ENCODE results near the gene PAX1. TPM values are rescaled to one million over a fixed set of nuclear protein-coding genes. Genes with fewer than 3 reads are reported as not detected.

Gene PAX1
- total and polyA plus RNA-seq, 7 donors = 0.05 to 0.84 (median 0.34) TPM

DNA sequence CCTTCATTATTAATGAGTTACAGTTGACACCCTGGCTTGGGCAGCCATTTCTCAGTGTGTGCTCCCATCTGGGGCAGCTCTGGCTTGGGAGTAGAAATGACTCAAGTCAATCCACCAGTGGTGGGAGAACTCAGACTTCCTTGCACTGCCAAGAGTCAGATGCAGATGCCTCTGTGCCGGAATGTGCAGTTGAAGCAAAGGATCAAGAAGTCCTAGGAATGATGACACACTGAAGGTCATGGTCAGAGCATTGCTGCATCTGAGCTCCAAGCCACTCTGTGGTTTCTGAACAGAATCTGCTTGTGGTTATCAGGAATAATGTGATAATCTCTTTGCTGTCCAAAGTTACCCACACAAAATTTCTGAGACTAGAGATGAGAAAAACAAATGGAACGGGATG, 19.5 kb upstream of the PAX1 start:
- H3K27me3 ChIP-seq (ENCODE audit: insufficient read depth in 3 of 3, low read length in 2 of 3) = peaks cover 0 to 8% (median 0%) of the 10 kb centered on the region in 3 donors
- intact Hi-C loops (cut with DNase I) = no loop called here
- no peak overlapping the region for H3K4me3 ChIP-seq
- TF ChIP-seq, protein P1, sequence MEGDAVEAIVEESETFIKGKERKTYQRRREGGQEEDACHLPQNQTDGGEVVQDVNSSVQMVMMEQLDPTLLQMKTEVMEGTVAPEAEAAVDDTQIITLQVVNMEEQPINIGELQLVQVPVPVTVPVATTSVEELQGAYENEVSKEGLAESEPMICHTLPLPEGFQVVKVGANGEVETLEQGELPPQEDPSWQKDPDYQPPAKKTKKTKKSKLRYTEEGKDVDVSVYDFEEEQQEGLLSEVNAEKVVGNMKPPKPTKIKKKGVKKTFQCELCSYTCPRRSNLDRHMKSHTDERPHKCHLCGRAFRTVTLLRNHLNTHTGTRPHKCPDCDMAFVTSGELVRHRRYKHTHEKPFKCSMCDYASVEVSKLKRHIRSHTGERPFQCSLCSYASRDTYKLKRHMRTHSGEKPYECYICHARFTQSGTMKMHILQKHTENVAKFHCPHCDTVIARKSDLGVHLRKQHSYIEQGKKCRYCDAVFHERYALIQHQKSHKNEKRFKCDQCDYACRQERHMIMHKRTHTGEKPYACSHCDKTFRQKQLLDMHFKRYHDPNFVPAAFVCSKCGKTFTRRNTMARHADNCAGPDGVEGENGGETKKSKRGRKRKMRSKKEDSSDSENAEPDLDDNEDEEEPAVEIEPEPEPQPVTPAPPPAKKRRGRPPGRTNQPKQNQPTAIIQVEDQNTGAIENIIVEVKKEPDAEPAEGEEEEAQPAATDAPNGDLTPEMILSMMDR (IDR thresholded peaks at IDR 0.05) = no peak
- H3K27ac ChIP-seq = no peak overlapping the region
- no peaks in the 10 kb centered on the region for H3K9me3 ChIP-seq
- no peak for DNase-seq
- no peak for ATAC-seq
- no peaks in the 10 kb centered on the region for H3K4me1 ChIP-seq
- H3K36me3 ChIP-seq (ENCODE audit: insufficient read depth in 1 of 2, low read depth in 1 of 2) = no peaks in the 10 kb centered on the region
- 68 to 77% (median 69%) methylated on average over 2 of the region's 2 CpGs for WGBS, 3 donors

DNA sequence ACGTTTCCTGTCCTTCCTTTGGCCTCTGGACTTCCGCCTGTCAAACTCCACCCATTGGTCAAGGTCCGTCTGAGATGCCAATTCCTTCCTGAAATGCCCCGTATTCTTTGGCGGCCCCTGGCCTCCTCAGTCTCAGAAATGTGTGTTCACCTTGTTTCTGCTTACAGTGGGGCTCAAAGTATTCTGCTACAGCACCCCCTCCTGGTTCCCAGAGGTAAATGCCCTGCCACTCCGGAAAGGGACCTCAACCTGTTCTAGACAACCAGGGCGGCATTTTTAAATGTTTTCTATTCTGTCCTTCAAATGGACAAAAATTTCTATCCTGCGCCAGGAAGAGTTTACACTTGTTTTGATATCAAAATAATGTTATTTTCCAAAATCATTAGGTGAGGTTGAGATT, 12.1 kb upstream of the PAX1 start:
- 36 to 39% (median 37%) methylated on average over 8 of the region's 8 CpGs for WGBS, 3 donors
- peaks cover 0 to 20% (median 3%) of the 10 kb centered on the region in 3 donors for H3K27me3 ChIP-seq (ENCODE audit: insufficient read depth in 3 of 3, low read length in 2 of 3)
- H3K36me3 ChIP-seq (ENCODE audit: insufficient read depth in 1 of 2, low read depth in 1 of 2) = no peaks in the 10 kb centered on the region
- H3K9me3 ChIP-seq = no peaks in the 10 kb centered on the region
- intact Hi-C loops (cut with DNase I) = no loop called here
- no peak overlapping the region for H3K4me3 ChIP-seq
- ATAC-seq (no peak), DNase-seq (no peak)
- H3K27ac ChIP-seq = no peak overlapping the region
- no peaks in the 10 kb centered on the region for H3K4me1 ChIP-seq
- TF ChIP-seq, protein P1 (IDR thresholded peaks at IDR 0.05) = no peak

DNA sequence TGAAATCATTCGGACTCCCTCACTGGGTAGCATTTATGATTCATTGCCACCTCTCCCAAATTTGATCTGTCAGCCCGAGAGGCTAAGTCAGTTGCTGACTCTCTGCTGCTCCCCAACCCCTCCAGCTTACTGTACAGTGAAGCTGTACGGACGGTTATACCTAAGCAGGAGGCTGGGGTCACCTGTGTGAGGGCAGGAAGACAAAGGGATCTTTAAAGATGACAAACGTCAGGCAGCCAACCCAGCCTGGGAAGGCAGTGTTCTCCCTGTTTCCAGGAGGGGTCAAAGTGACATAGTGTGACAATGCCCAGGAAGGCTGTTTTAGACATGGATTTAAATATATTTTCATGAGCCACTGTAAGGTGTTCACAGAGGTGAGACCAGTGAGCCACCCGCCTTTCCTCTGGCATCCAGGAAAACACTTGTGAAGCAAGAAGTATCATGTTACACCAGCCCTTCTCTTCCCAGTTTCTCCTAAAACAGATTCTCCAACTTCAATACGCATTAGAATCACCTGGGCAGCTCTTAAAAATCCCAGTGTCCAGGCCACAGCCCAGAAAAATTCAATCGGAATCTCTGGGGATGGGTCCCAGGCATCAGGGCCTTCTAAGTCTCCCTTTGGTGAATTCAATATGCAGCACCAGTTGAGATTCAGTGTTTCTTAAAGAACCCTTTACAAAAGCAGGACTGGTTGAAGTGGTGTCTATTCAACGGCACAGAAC, 6.8 kb upstream of the PAX1 start:
- Histone ChIP-seq H3K4me3 (no peak overlapping the region), H3K9me3 (no peaks in the 10 kb centered on the region), H3K27me3 (ENCODE audit: insufficient read depth in 3 of 3, low read length in 2 of 3) (peaks cover 0 to 52% (median 7%) of the 10 kb centered on the region in 3 donors), H3K27ac (no peak overlapping the region), H3K4me1 (no peaks in the 10 kb centered on the region), H3K36me3 (ENCODE audit: insufficient read depth in 1 of 2, low read depth in 1 of 2) (no peaks in the 10 kb centered on the region)
- TF ChIP-seq, protein P1 (IDR thresholded peaks at IDR 0.05) = no peak
- DNase-seq (no peak), ATAC-seq (no peak)
- WGBS, 3 donors = 24 to 38% (median 26%) methylated on average over 9 of the region's 9 CpGs
- intact Hi-C loops (cut with DNase I) = no loop called here

DNA sequence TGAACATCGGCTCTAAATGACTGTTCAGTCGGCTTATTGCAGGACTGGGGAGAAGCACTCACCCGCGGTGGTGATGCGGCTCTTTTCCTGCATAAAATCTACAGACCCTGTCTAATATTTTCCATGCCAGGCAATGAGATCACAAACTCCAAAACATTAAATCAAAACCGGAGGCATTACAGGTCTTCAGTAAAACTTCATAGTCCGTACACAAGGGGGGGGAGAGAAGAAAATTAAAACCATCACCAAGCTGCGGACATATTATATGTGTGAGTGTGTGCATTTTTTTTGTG, 6.3 kb upstream of the PAX1 start:
- TF ChIP-seq, protein P1 (IDR thresholded peaks at IDR 0.05) = no peak
- WGBS, 3 donors = 32 to 47% (median 43%) methylated on average over 8 of the region's 8 CpGs
- no peaks in the 10 kb centered on the region for H3K9me3 ChIP-seq
- no peaks in the 10 kb centered on the region for H3K4me1 ChIP-seq
- H3K4me3 ChIP-seq = no peak overlapping the region
- H3K36me3 ChIP-seq (ENCODE audit: insufficient read depth in 1 of 2, low read depth in 1 of 2) = no peaks in the 10 kb centered on the region
- no peak overlapping the region for H3K27ac ChIP-seq
- intact Hi-C loops (cut with DNase I) = no loop called here
- no peak for DNase-seq
- ATAC-seq = no peak
- H3K27me3 ChIP-seq (ENCODE audit: insufficient read depth in 3 of 3, low read length in 2 of 3) = peaks cover 0 to 57% (median 11%) of the 10 kb centered on the region in 3 donors
